Mesendoderm (in vitro differentiated cells): ENCODE measurements around the gene ACACB.

Source experiments
- DNase-seq: peaks from one replicate; pipeline ENCODE4 v3.0.0; 2013
- H2AK5ac ChIP-seq: 2 replicates; pipeline ENCODE4 v1.6.1; 2013; ENCODE audit warnings: low read length, inconsistent platforms
- H2BK120ac ChIP-seq: 2 replicates; pipeline ENCODE4 v1.6.1; 2013; ENCODE audit warnings: low read depth, mild to moderate bottlenecking, low read length, moderate library complexity, mixed read lengths
- H2BK15ac ChIP-seq: replicated peaks from 2 replicates; pipeline ENCODE4 v1.6.1; 2013; ENCODE audit warnings: low read depth, mild to moderate bottlenecking, moderate library complexity
- H2BK5ac ChIP-seq: 2 replicates; pipeline ENCODE4 v1.6.1; 2013; ENCODE audit warnings: low read length, inconsistent platforms
- H3K18ac ChIP-seq: 2 replicates; pipeline ENCODE4 v1.6.1; 2013; ENCODE audit warnings: mild to moderate bottlenecking, low read length, mixed read lengths
- H3K23ac ChIP-seq: one replicate; pipeline ENCODE4 v1.6.1; 2013; ENCODE audit warnings: low read length
- H3K27ac ChIP-seq: 2 replicates; pipeline ENCODE4 v1.5.1; 2013; ENCODE audit warnings: low read depth, mild to moderate bottlenecking, inconsistent platforms, low read length, moderate library complexity
- H3K27me3 ChIP-seq: 2 replicates; pipeline ENCODE4 v1.6.1; 2013; ENCODE audit warnings: low read length, control low read depth, mild to moderate bottlenecking, inconsistent platforms; ENCODE audit not compliant: insufficient read depth, poor library complexity
- H3K36me3 ChIP-seq: 2 replicates; pipeline ENCODE4 v1.6.1; 2013; ENCODE audit warnings: low read length, inconsistent platforms; ENCODE audit not compliant: control insufficient read depth, insufficient read depth
- H3K4ac ChIP-seq: one replicate; pipeline ENCODE4 v1.6.1; 2013; ENCODE audit warnings: low read depth, mild to moderate bottlenecking, low read length, moderate library complexity
- H3K4me1 ChIP-seq: 2 replicates; pipeline ENCODE4 v1.6.1; 2013; ENCODE audit warnings: low read depth, low read length, inconsistent platforms; ENCODE audit not compliant: control insufficient read depth
- H3K4me2 ChIP-seq: 2 replicates; pipeline ENCODE4 v1.6.1; 2013; ENCODE audit warnings: low read length
- H3K4me3 ChIP-seq: 2 replicates; pipeline ENCODE4 v1.5.1; 2013; ENCODE audit warnings: mild to moderate bottlenecking, low read length
- H3K56ac ChIP-seq: one replicate; pipeline ENCODE4 v1.6.1; 2013; ENCODE audit warnings: low read length
- H3K79me1 ChIP-seq: 2 replicates; pipeline ENCODE4 v1.6.1; 2013; ENCODE audit warnings: low read length, inconsistent platforms
- H3K79me2 ChIP-seq: 2 replicates; pipeline ENCODE4 v1.6.1; 2013; ENCODE audit warnings: mild to moderate bottlenecking, low read length; ENCODE audit not compliant: control insufficient read depth, insufficient read depth
- H3K9ac ChIP-seq: 2 replicates; pipeline ENCODE4 v1.6.1; 2013; ENCODE audit warnings: low read length, inconsistent platforms
- H4K5ac ChIP-seq: one replicate; pipeline ENCODE4 v1.6.1; 2013; ENCODE audit warnings: low read length
- H4K8ac ChIP-seq: one replicate; pipeline ENCODE4 v1.6.1; 2013; ENCODE audit warnings: low read depth, mild to moderate bottlenecking, control low read depth, low read length, moderate library complexity
- WGBS: extraction: QIAGEN DNeasy Blood & Tissue Kit; methylation state at CpG from one replicate; pipeline ENCODE4 v1.1.7; 2013; ENCODE audit warnings: low lambda C conversion rate, missing lambda C conversion rate; ENCODE audit not compliant: insufficient coverage; ENCODE audit errors: extremely low coverage; 5-methylcytosine and 5-hydroxymethylcytosine counted together

The ACACB gene

DNA sequence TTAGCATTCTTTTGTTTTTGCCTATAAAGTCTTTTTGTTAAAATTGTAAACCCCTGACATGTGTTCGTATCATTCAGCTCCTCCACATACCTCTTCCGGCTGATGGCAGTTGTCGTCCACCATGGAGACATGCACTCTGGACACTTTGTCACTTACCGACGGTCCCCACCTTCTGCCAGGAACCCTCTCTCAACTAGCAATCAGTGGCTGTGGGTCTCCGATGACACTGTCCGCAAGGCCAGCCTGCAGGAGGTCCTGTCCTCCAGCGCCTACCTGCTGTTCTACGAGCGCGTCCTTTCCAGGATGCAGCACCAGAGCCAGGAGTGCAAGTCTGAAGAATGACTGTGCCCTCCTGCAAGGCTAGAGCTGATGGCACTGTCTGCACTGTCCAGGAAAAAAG is 30.8 kb upstream of the ACACB start:
- Histone ChIP-seq H3K56ac (no peak overlapping the region), H3K4me3 (no peak overlapping the region), H2BK15ac (no peak overlapping the region), H3K79me2 (no peaks in the 10 kb centered on the region), H4K5ac (no peak overlapping the region), H3K36me3 (peaks cover 2% of the 10 kb centered on the region), H4K8ac (no peak overlapping the region), H2BK120ac (no peak overlapping the region), H3K4me2 (no peak overlapping the region), H2AK5ac (no peak overlapping the region), H3K27me3 (no peaks in the 10 kb centered on the region), H3K79me1 (no peaks in the 10 kb centered on the region), H2BK5ac (no peak overlapping the region), H3K18ac (no peak overlapping the region), H3K27ac (no peak overlapping the region), H3K4ac (no peak overlapping the region), H3K23ac (no peak overlapping the region), H3K9ac (no peak overlapping the region), H3K4me1 (no peaks in the 10 kb centered on the region)
- WGBS, result no CpG with 5 or more reads among the region's 11 CpGs
- no peak for DNase-seq

DNA sequence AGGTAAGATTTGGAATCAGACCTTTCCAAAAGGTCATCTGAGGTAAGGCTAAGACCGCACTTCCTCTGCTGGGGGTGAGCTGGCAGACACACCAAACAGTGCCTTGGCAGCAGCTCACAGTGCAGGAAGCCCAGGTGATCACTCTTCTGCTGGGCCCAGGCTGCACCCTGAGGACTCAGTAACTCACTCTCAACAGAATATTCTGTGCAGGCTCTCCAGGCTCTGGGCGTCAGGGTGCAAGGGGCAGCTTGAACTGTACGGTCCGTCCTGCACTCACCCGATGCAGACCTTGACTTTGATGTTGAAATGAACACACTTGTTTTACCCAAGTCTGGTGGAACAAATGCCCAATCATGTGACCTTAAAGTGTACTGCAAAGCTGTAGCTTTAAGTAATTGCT is 29.1 kb upstream of the ACACB start:
- no peak for DNase-seq
- no peak overlapping the region for H3K18ac ChIP-seq
- H3K9ac ChIP-seq, result no peak overlapping the region
- H2AK5ac ChIP-seq, result no peak overlapping the region
- no peak overlapping the region for H4K5ac ChIP-seq
- H4K8ac ChIP-seq, result no peak overlapping the region
- no peaks in the 10 kb centered on the region for H3K4me1 ChIP-seq
- no peak overlapping the region for H3K56ac ChIP-seq
- H3K4ac ChIP-seq, result no peak overlapping the region
- H3K79me2 ChIP-seq, result no peaks in the 10 kb centered on the region
- no peak overlapping the region for H3K4me3 ChIP-seq
- H3K4me2 ChIP-seq, result no peak overlapping the region
- H3K27ac ChIP-seq, result no peak overlapping the region
- WGBS, result no CpG with 5 or more reads among the region's 5 CpGs
- H3K79me1 ChIP-seq, result no peaks in the 10 kb centered on the region
- no peaks in the 10 kb centered on the region for H3K27me3 ChIP-seq
- H2BK120ac ChIP-seq, result no peak overlapping the region
- no peak overlapping the region for H2BK15ac ChIP-seq
- H3K36me3 ChIP-seq, result peaks cover 2% of the 10 kb centered on the region
- H2BK5ac ChIP-seq, result no peak overlapping the region
- H3K23ac ChIP-seq, result no peak overlapping the region

DNA sequence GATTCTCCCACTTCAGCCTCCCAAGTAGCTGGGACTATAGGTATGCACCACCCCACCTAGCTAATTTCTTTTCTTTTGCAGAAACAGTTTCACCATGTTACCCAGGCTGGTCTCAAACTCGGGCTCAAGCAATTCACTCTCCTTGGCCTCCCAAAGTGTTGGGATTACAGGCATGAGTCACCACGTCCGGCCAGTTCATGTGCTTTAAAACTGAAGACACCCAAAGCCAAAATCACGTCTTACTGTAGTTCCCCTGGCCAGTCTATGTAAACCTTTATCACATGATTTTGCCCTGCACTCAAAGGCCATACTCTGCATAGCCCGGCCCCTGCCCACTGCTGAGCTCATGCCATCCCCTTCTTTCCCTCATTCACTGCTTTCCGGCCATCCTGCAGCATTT is 27.6 kb upstream of the ACACB start:
- Histone ChIP-seq H3K23ac (no peak overlapping the region), H2BK15ac (no peak overlapping the region), H4K8ac (no peak overlapping the region), H2BK5ac (no peak overlapping the region), H3K4me1 (peaks cover 3% of the 10 kb centered on the region), H3K4me3 (no peak overlapping the region), H3K18ac (no peak overlapping the region), H3K27me3 (no peaks in the 10 kb centered on the region), H3K27ac (no peak overlapping the region), H4K5ac (no peak overlapping the region), H3K56ac (no peak overlapping the region), H2AK5ac (no peak overlapping the region), H3K79me2 (no peaks in the 10 kb centered on the region), H3K36me3 (peaks cover 2% of the 10 kb centered on the region), H3K4ac (no peak overlapping the region), H2BK120ac (no peak overlapping the region), H3K9ac (no peak overlapping the region), H3K4me2 (no peak overlapping the region), H3K79me1 (peaks cover 3% of the 10 kb centered on the region)
- no peak for DNase-seq
- no CpG with 5 or more reads among the region's 6 CpGs for WGBS

DNA sequence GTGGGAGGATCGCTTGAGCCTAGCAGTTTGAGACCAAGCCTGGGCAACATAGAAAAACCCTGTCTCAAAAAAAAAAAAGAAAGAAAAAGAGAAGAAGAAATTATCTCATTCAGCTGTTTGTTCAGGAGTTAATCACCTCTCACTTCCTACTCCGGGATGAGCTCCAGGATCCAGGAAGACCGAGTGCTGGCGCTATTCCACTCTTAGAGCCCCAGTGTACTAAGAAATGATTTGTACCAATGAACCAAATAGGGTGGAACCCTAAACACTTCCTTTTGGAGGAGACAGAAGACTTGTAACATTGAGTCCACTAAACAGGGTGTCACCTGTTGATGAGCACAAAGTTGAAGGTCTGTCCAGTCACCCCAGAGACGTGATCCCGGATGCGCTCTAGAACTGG is 26.7 kb upstream of the ACACB start:
- Histone ChIP-seq H2BK5ac (no peak overlapping the region), H2AK5ac (no peak overlapping the region), H3K18ac (no peak overlapping the region), H3K4me2 (no peak overlapping the region), H3K4me3 (no peak overlapping the region), H3K79me2 (no peaks in the 10 kb centered on the region), H4K5ac (no peak overlapping the region), H3K4me1 (peaks cover 3% of the 10 kb centered on the region), H3K27me3 (no peaks in the 10 kb centered on the region), H4K8ac (no peak overlapping the region), H3K79me1 (peaks cover 3% of the 10 kb centered on the region), H3K23ac (no peak overlapping the region), H3K27ac (no peak overlapping the region), H3K4ac (no peak overlapping the region), H3K36me3 (peaks cover 2% of the 10 kb centered on the region), H2BK15ac (no peak overlapping the region), H2BK120ac (no peak overlapping the region), H3K9ac (no peak overlapping the region), H3K56ac (no peak overlapping the region)
- no peak for DNase-seq
- no CpG with 5 or more reads among the region's 7 CpGs for WGBS

DNA sequence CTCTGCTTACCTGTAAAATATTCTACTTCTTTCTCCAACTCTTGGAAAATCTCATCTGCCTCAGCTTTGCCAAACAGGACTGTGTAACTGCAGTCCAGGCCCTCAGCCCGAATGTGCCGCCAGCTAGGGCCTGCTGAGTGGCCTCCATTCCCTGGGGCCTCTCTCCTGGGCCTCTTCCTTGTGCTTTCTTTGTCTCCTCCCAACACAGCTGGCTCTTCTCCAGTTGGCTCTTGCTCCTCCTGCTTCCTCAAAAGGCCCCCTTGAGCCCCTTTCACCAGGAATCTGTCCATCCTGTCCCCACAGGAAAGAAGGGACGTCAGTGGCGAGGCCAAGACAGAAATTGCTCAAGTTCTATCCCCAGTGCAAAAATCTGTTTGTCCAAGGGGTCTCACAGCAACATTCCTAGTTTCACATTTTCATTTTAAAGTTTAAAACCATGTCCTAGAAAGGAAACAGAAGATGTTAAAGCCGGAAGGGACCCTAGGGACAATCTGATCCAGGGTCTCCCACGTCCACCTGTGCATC is 23.8 kb upstream of the ACACB start:
- Histone ChIP-seq H3K23ac (no peak overlapping the region), H2BK15ac (no peak overlapping the region), H3K79me2 (no peaks in the 10 kb centered on the region), H2AK5ac (no peak overlapping the region), H4K8ac (no peak overlapping the region), H3K9ac (peak overlapping the region; percentile 67), H3K27me3 (no peaks in the 10 kb centered on the region), H3K4me3 (no peak overlapping the region), H3K4me1 (peaks cover 3% of the 10 kb centered on the region), H4K5ac (no peak overlapping the region), H3K4ac (no peak overlapping the region), H2BK120ac (no peak overlapping the region), H3K79me1 (peaks cover 3% of the 10 kb centered on the region), H3K27ac (no peak overlapping the region), H3K4me2 (peak overlapping the region; percentile 56), H2BK5ac (no peak overlapping the region), H3K36me3 (peaks cover 2% of the 10 kb centered on the region), H3K56ac (peak overlapping the region; percentile 84), H3K18ac (no peak overlapping the region)
- DNase-seq, result no peak
- no CpG with 5 or more reads among the region's 6 CpGs for WGBS
